NCI-H2196 (cell line): ENCODE data around the gene RAG1.
"Not testable (repeated sequence)": the region's sequence is repeated elsewhere in the genome, so short reads cannot be mapped to it uniquely, and the experiment has no call there.

Experiments
- DNase-seq: peaks from one replicate; lab custom pipeline; 2025; ENCODE audit not compliant: unreplicated experiment; lab: John Stamatoyannopoulos, UW

The RAG1 gene

GRCh38 chr11:36567694-36568093 is at the start of gene RAG1:
Gene RAG1 (plus strand): TSS chr11:36568007. CDS start chr11:36573305, 5,298 bp downstream.
- no peak for DNase-seq

GRCh38 chr11:36530840-36531239 is 37.0 kb upstream of the RAG1 start:
- no peak for DNase-seq

- DNase-seq, result no peak
Observed at GRCh38 chr11:36532941-36533601, 34.7 kb upstream of the RAG1 start.

GRCh38 chr11:36534276-36534840 is 33.4 kb upstream of the RAG1 start:
- DNase-seq, result no peak

GRCh38 chr11:36540998-36541397 is 26.8 kb upstream of the RAG1 start:
- peak; percentile 5 for DNase-seq

- DNase-seq, result no peak
Observed at GRCh38 chr11:36550385-36551115, 17.3 kb upstream of the RAG1 start.

- DNase-seq, result not testable (repeated sequence)
Observed at GRCh38 chr11:36557390-36557789, 10.4 kb upstream of the RAG1 start.

GRCh38 chr11:36557991-36558390 is 9.8 kb upstream of the RAG1 start:
- DNase-seq, result no peak

GRCh38 chr11:36558571-36559413 is 9.0 kb upstream of the RAG1 start:
- DNase-seq, result no peak

- DNase-seq, result peak; percentile 58
Observed at GRCh38 chr11:36564376-36565030, 3.3 kb upstream of the RAG1 start.

- DNase-seq, result no peak
Observed at GRCh38 chr11:36565031-36565610, 2.7 kb upstream of the RAG1 start.

- no peak for DNase-seq
Observed at GRCh38 chr11:36566407-36567053, 1.3 kb upstream of the RAG1 start.

- DNase-seq, result no peak
Observed at GRCh38 chr11:36569095-36569494, 1.3 kb downstream of the RAG1 start.

- DNase-seq, result no peak
Observed at GRCh38 chr11:36574486-36574885, 6.7 kb downstream of the RAG1 start.

GRCh38 chr11:36577373-36577772 is 9.6 kb downstream of the RAG1 start:
- DNase-seq, result no peak

GRCh38 chr11:36577859-36578258 is 10.1 kb downstream of the RAG1 start:
- DNase-seq, result no peak

- DNase-seq, result no peak
Observed at GRCh38 chr11:36578458-36578857, 10.7 kb downstream of the RAG1 start.

- no peak for DNase-seq
Observed at GRCh38 chr11:36581536-36581935, 13.7 kb downstream of the RAG1 start.

- no peak for DNase-seq
Observed at GRCh38 chr11:36583667-36584066, 15.9 kb downstream of the RAG1 start.

- DNase-seq, result no peak
Observed at GRCh38 chr11:36586543-36586942, 18.7 kb downstream of the RAG1 start.
